22Rv1 (cell line): Measurements from ENCODE around the gene AFF2.

Experiments used
- CTCF ChIP-seq: fragments of 450-650 bp; IDR thresholded peaks from 2 replicates; pipeline ENCODE4 v1.5.1; 2017; ENCODE audit warnings: mild to moderate bottlenecking
- ZFX ChIP-seq: fragments of 450-650 bp; IDR thresholded peaks from 2 replicates; pipeline ENCODE4 v1.6.1; 2017; ENCODE audit warnings: antibody characterized with exemption, borderline replicate concordance

- no peak for TF ChIP-seq CTCF
- TF ChIP-seq ZFX = no peak
Observed at GRCh38 chrX:148610328-148610698, 109.9 kb downstream of the AFF2 start.
